ENCODE measurements around the gene ELP1.

Gene ELP1

GRCh38 chr9:108882052-108882888, 51.7 kb downstream of the ELP1 start:
- DNase-seq = no peak

- DNase-seq = no peak
These were observed 53.1 kb downstream of the ELP1 start for GRCh38 chr9:108880738-108881316.

GRCh38 chr9:108877524-108877923, 56.4 kb downstream of the ELP1 start:
- DNase-seq = no peak

GRCh38 chr9:108876425-108876824, 57.5 kb downstream of the ELP1 start:
- no peak for DNase-seq

GRCh38 chr9:108874058-108874788, 59.7 kb downstream of the ELP1 start:
- no peak for DNase-seq

- peak in 1 of 3 experiments; percentile 25 for DNase-seq
These were observed 64.7 kb downstream of the ELP1 start for GRCh38 chr9:108869092-108869725.

- no peak for DNase-seq
These were observed 66.1 kb downstream of the ELP1 start for GRCh38 chr9:108867829-108868228.

GRCh38 chr9:108867116-108867515, 66.8 kb downstream of the ELP1 start:
- no peak for DNase-seq

GRCh38 chr9:108866001-108866420, 67.9 kb downstream of the ELP1 start:
- no peak for DNase-seq

GRCh38 chr9:108865037-108865436, 68.9 kb downstream of the ELP1 start:
- DNase-seq = no peak

GRCh38 chr9:108864446-108864845, 69.5 kb downstream of the ELP1 start:
- no peak for DNase-seq

GRCh38 chr9:108863891-108864290, 70.0 kb downstream of the ELP1 start:
- no peak for DNase-seq

- DNase-seq = no peak
These were observed 71.9 kb downstream of the ELP1 start, which contains the start of gene ACTL7A for GRCh38 chr9:108861997-108862396. ACTL7A (plus strand) TSS chr9:108862266; CDS start chr9:108862323, 57 bp downstream.

- peak in 1 of 3 experiments; percentile 9 for DNase-seq
These were observed 72.5 kb downstream of the ELP1 start for GRCh38 chr9:108861464-108861863.

GRCh38 chr9:108860764-108861163, 73.2 kb downstream of the ELP1 start:
- DNase-seq = no peak

- DNase-seq = no peak
These were observed 73.6 kb downstream of the ELP1 start for GRCh38 chr9:108860354-108860753.

GRCh38 chr9:108859459-108860114, 74.3 kb downstream of the ELP1 start:
- DNase-seq = peak in 1 of 3 experiments; percentile 11

- DNase-seq = no peak
These were observed 76.4 kb downstream of the ELP1 start for GRCh38 chr9:108857572-108857971.

GRCh38 chr9:108855888-108856287, 78.0 kb downstream of the ELP1 start, which contains the start of gene ACTL7B:
ACTL7B (minus strand) TSS chr9:108855986; CDS start chr9:108855930, 56 bp downstream.
- no peak for DNase-seq

GRCh38 chr9:108855529-108855886, 78.4 kb downstream of the ELP1 start:
- DNase-seq = no peak

- no peak for DNase-seq
These were observed 79.0 kb downstream of the ELP1 start for GRCh38 chr9:108854641-108855528.

Measured in NCI-H1417 (cell line).